Thyroid gland (tissue), 4 donors: ENCODE measurements around the gene CANT1. TPM values are rescaled to one million over a fixed set of nuclear protein-coding genes. Genes with fewer than 3 reads are reported as not detected.

Experiments
- DNase-seq, 2 donors: peaks; one replicate each; pipeline ENCODE4 v3.0.0-alpha.2; 2019
- H3K27ac ChIP-seq, 3 donors: fragments of 200-600 bp; sonication (generic); 1 replicate in 2 of 3; 2 replicates in 1 of 3; pipeline ENCODE4 v1.5.1; 2016 to 2019; ENCODE audit warnings: mild to moderate bottlenecking in 1 of 3, moderate library complexity in 1 of 3
- H3K27me3 ChIP-seq: fragments of 200-600 bp; sonication (generic); one replicate; pipeline ENCODE4 v1.5.1; 2019
- H3K36me3 ChIP-seq, 2 donors: fragments of 200-600 bp; sonication (generic); one replicate each; pipeline ENCODE4 v1.5.1; 2016 to 2019
- H3K4me1 ChIP-seq, 2 donors: fragments of 200-600 bp; sonication (generic); one replicate each; pipeline ENCODE4 v1.5.1; 2017 to 2019
- H3K4me3 ChIP-seq, 3 donors: fragments of 200-600 bp; sonication (generic); replicated peaks in 1 of 3; 1 replicate in 2 of 3; 2 replicates in 1 of 3; pipeline ENCODE4 v1.5.1; 2016; ENCODE audit warnings: mild to moderate bottlenecking in 1 of 3
- H3K9me3 ChIP-seq: fragments of 200-600 bp; sonication (generic); one replicate; pipeline ENCODE4 v1.5.1; 2017
- POLR2A ChIP-seq, 2 donors: fragments of 450-650 bp; IDR thresholded peaks; one replicate each; pipeline ENCODE4 v1.6.1; 2017; ENCODE audit warnings: antibody characterized with exemption in 2 of 2, mild to moderate bottlenecking in 2 of 2, moderate library complexity in 1 of 2
- WGBS, 2 donors: methylation state at CpG; one replicate each; pipeline ENCODE4 v1.1.5; 2017; 5-methylcytosine and 5-hydroxymethylcytosine counted together
- intact Hi-C: fragments of 100-400 bp; cut with DNase I; formaldehyde crosslinking; loops from one replicate; pipeline ENCODE4 v1.15.1; 2023
- total RNA-seq, 4 donors: library from RNA; depleted of rRNA; stranded (reverse); fragments of >200 nt; gene quantifications; one replicate each; pipeline ENCODE4 v1.2.3, GENCODE V29; 2016
- TF ChIP-seq, protein P1 (sequence below), 6 experiments: fragments of 200-600 bp in 3 of 6; fragments of 450-650 bp in 3 of 6; sonication (generic) in 3 of 6; IDR thresholded peaks; one replicate each; pipeline ENCODE4 v1.5.1; 2016 to 2019; ENCODE audit warnings: antibody characterized with exemption in 6 of 6, mild to moderate bottlenecking in 2 of 6, inconsistent platforms in 1 of 6, moderate library complexity in 1 of 6

CANT1 gene
- total RNA-seq, 4 donors from 2014 or later = 21.2 to 37.1 (median 27.3) TPM

DNA sequence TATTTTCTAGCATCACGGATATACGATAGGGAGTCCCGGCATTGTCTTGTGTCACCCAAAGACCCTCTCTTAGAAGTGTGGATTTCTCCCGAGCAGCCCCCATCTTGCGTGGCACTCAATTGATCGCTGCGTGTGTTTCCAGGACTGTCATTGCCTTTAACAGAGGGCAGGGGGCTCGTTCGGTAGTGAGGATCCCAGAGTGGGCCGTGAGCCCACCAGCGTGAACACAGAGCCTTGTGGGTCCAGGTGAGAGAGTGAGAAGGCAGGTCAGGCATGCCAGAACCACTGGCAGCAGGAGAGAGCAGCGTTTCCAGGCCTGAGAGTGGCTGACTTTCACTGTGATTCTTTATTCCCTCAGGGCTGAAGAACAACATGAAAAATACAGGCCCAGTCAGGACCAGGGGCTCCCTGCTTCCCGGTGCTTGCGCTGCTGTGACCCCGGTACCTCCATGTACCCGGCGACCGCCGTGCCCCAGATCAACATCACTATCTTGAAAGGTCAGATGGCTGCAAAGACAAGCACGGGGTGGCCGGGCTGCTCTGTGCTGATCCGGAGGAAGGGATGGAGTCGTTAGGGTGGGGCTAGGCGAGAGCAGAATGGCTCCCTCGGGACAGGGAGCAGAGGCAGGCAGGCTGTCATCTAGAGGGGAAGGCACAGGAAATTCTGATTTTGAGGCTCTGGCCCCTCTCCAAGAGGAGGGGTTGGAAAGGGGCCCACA lies 36.8 kb upstream of the CANT1 start:
- TF ChIP-seq POLR2A (IDR thresholded peaks at IDR 0.05) = no peak
- TF ChIP-seq, protein P1, sequence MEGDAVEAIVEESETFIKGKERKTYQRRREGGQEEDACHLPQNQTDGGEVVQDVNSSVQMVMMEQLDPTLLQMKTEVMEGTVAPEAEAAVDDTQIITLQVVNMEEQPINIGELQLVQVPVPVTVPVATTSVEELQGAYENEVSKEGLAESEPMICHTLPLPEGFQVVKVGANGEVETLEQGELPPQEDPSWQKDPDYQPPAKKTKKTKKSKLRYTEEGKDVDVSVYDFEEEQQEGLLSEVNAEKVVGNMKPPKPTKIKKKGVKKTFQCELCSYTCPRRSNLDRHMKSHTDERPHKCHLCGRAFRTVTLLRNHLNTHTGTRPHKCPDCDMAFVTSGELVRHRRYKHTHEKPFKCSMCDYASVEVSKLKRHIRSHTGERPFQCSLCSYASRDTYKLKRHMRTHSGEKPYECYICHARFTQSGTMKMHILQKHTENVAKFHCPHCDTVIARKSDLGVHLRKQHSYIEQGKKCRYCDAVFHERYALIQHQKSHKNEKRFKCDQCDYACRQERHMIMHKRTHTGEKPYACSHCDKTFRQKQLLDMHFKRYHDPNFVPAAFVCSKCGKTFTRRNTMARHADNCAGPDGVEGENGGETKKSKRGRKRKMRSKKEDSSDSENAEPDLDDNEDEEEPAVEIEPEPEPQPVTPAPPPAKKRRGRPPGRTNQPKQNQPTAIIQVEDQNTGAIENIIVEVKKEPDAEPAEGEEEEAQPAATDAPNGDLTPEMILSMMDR (IDR thresholded peaks at IDR 0.05) = no peak
- H3K36me3 ChIP-seq = no peaks in the 10 kb centered on the region
- H3K9me3 ChIP-seq = no peaks in the 10 kb centered on the region
- H3K27me3 ChIP-seq = no peaks in the 10 kb centered on the region
- intact Hi-C loops = no loop called here
- H3K4me1 ChIP-seq = peaks cover 0 to 15% of the 10 kb centered on the region in 2 donors
- H3K27ac ChIP-seq = peak overlapping the region in 2 of 3 donors; percentile 32 to 47
- no peak overlapping the region for H3K4me3 ChIP-seq
- no peak for DNase-seq
- WGBS, 2 donors = 50 to 52% methylated on average over 22 to 23 of the region's 25 CpGs

- Histone ChIP-seq H3K4me1 (peaks cover 0 to 15% of the 10 kb centered on the region in 2 donors), H3K9me3 (no peaks in the 10 kb centered on the region), H3K4me3 (no peak overlapping the region), H3K27me3 (no peaks in the 10 kb centered on the region), H3K36me3 (no peaks in the 10 kb centered on the region), H3K27ac (peak overlapping the region in 1 of 3 donors; percentile 47)
- intact Hi-C loops = no loop called here
- peak; percentile 65 to 75 for DNase-seq
- WGBS, 2 donors = 0 to 1% methylated on average over 9 to 11 of the region's 11 CpGs
- no peak for TF ChIP-seq POLR2A (IDR thresholded peaks at IDR 0.05)
- TF ChIP-seq, protein P1 (IDR thresholded peaks at IDR 0.05) = peak; percentile 72 to 97 (median 86)
Measured at GRCh38 chr17:79045842-79046196, 36.3 kb upstream of the CANT1 start.

- Histone ChIP-seq H3K4me1 (peaks cover 0 to 15% of the 10 kb centered on the region in 2 donors), H3K27ac (peak overlapping the region in 1 of 3 donors; percentile 47), H3K9me3 (no peaks in the 10 kb centered on the region), H3K27me3 (no peaks in the 10 kb centered on the region), H3K36me3 (no peaks in the 10 kb centered on the region), H3K4me3 (no peak overlapping the region)
- intact Hi-C loops = no loop called here
- TF ChIP-seq, protein P1 (IDR thresholded peaks at IDR 0.05) = no peak
- no peak for TF ChIP-seq POLR2A (IDR thresholded peaks at IDR 0.05)
- WGBS, 2 donors = 75 to 79% methylated on average over 15 of the region's 15 CpGs
- DNase-seq = no peak
Measured at GRCh38 chr17:79045001-79045729, 35.6 kb upstream of the CANT1 start.

DNA sequence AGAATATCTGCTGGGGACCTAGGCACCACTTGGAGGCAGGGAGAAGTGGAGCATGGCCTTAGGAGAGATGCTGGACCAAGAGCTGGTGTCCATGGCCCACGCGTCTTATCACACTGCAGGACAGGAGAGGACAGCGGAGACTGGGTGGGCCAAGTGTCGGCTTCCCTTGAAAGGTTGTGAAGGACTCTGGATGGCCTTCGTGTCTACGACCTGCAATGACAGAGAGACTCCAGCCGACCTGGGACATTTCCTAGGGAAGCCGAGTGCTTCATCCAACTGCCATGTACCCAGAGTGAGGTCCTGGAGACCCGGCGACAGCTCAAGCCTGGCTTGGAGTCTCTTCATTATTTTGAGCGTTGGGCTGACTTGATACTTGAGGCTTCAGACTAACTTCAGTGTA lies 34.9 kb upstream of the CANT1 start:
- H3K9me3 ChIP-seq = no peaks in the 10 kb centered on the region
- intact Hi-C loops = no loop called here
- WGBS, 2 donors = 90 to 94% methylated on average over 8 to 11 of the region's 11 CpGs
- no peak overlapping the region for H3K4me3 ChIP-seq
- H3K4me1 ChIP-seq = peaks cover 0 to 15% of the 10 kb centered on the region in 2 donors
- no peaks in the 10 kb centered on the region for H3K27me3 ChIP-seq
- no peak overlapping the region for H3K27ac ChIP-seq
- no peak for TF ChIP-seq POLR2A (IDR thresholded peaks at IDR 0.05)
- TF ChIP-seq, protein P1 (IDR thresholded peaks at IDR 0.05) = no peak
- no peaks in the 10 kb centered on the region for H3K36me3 ChIP-seq
- no peak for DNase-seq

DNA sequence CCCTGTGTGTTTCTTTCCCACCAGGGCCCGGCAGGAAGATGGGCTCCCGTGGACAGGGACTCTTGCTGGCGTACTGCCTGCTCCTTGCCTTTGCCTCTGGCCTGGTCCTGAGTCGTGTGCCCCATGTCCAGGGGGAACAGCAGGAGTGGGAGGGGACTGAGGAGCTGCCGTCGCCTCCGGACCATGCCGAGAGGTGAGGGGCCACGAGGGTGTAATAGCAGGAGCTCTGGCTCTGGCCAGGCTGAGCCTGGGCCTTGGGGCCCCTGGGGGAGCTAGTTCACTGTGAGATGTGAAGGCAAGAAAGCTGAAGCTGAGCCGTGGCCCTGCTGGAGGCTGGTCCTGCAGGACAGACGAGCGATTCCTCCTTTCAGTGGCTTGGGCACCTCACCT lies 34.4 kb upstream of the CANT1 start:
- intact Hi-C loops = no loop called here
- Histone ChIP-seq H3K27ac (no peak overlapping the region), H3K36me3 (no peaks in the 10 kb centered on the region), H3K9me3 (no peaks in the 10 kb centered on the region), H3K4me1 (peaks cover 0 to 15% of the 10 kb centered on the region in 2 donors), H3K4me3 (no peak overlapping the region), H3K27me3 (no peaks in the 10 kb centered on the region)
- no peak for DNase-seq
- no peak for TF ChIP-seq POLR2A (IDR thresholded peaks at IDR 0.05)
- TF ChIP-seq, protein P1 (IDR thresholded peaks at IDR 0.05) = no peak
- WGBS, 2 donors = 52 to 65% methylated on average over 7 to 12 of the region's 12 CpGs
